Cardiac muscle cell (in vitro differentiated cells and primary cell): ENCODE measurements around the gene MANSC1. TPM values are rescaled to one million over a fixed set of nuclear protein-coding genes. Genes with fewer than 3 reads are reported as not detected.

ENCODE experiments used
- DNase-seq, 2 donors: peaks; one replicate each; pipeline versions ENCODE4 v3.0.0 to v3.0.0-alpha.2; 2010 to 2017; ENCODE audit warnings: low read depth in 1 of 2, low spot score in 1 of 2
- H3K27ac ChIP-seq: fragments of 200-600 bp; sonication (generic); 2 replicates; pipeline ENCODE4 v1.5.1; 2016
- H3K27me3 ChIP-seq: fragments of 200-600 bp; sonication (generic); 2 replicates; pipeline ENCODE4 v1.6.0; 2016; ENCODE audit warnings: control low read depth
- H3K36me3 ChIP-seq: fragments of 200-600 bp; sonication (generic); 2 replicates; pipeline ENCODE4 v1.5.1; 2016; ENCODE audit warnings: control low read depth
- H3K4me1 ChIP-seq: fragments of 200-600 bp; sonication (generic); 2 replicates; pipeline ENCODE4 v1.8.1; 2017; ENCODE audit warnings: low read depth, mild to moderate bottlenecking, mixed run types
- H3K4me3 ChIP-seq: fragments of 200-600 bp; sonication (generic); 2 replicates; pipeline ENCODE4 v1.5.1; 2016; ENCODE audit warnings: mild to moderate bottlenecking
- H3K9me3 ChIP-seq: fragments of 200-600 bp; sonication (generic); 2 replicates; pipeline ENCODE4 v1.5.1; 2017; ENCODE audit warnings: low read depth, mild to moderate bottlenecking, control low read depth
- CTCF ChIP-seq: IDR thresholded peaks from 2 replicates; pipeline ENCODE4 v1.5.1; 2012; ENCODE audit warnings: low read depth, mild to moderate bottlenecking, low read length
- polyA plus RNA-seq: library from polyadenylated mRNA; unstranded; fragments of >200 nt; fragmentation: Nextera tagmentation; extraction: Ambion mirVana; gene quantifications from 2 replicates; pipeline ENCODE4 v1.2.1, GENCODE V29; 2016
- total RNA-seq: library from RNA; depleted of rRNA; stranded (reverse); fragments of >200 nt; gene quantifications from 2 replicates; pipeline ENCODE4 v1.2.3, GENCODE V29; 2016

Gene MANSC1
- total and polyA plus RNA-seq, 2 experiments from 2014 or later: 2.6 to 7.3 TPM

DNA sequence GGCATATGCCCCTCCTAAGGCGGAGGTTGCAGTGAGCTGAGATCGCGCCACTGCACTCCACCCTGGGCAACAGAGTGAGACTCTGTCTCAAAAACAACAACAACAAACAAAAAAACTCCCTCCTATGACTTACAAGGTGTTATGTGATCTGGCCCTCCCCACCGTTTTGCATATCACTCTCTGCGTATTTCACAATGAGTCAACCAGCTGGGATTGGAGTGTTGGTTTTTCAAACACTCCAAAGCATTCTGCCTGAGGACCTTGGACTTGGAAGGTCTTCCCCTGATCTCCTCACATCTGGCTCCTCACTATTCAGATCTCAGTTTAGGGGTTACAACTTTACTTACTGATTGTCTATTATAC, 14.0 kb downstream of the MANSC1 start:
- Histone ChIP-seq H3K27me3 (no peaks in the 10 kb centered on the region), H3K36me3 (no peaks in the 10 kb centered on the region)
- no peak for TF ChIP-seq CTCF

DNA sequence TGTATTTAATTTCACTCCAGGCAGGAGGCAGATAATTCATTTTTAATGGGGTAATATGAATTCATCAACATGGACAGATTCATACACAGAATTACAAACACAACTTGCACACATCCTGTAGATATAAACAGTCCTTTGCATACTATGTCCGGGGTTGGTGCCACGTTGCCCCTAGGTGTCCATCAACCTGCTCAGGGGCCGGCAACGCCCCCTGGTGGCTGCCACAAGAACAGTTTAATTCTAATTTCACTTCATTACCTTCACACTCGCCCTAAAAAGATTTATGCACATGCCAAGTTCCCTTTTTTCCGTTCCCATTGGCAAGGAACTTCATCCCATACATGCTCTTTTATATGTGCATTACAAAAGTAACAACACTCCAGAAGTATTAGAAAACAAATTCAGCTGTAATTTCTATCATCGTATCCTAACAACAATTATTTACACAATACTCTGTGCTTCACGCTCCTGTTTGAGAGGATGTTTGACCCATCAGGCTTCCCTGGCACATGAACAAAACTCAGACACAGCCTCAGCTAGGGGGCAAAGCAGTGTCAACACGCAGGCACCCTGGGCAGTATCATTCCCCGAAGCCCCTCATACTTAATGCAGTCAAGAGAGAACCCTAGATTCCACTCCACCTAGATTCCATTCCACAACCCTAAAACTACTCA, 15.5 kb downstream of the MANSC1 start:
- DNase-seq: peak; percentile 63 to 68
- TF ChIP-seq CTCF: peak; percentile 75
- Histone ChIP-seq H3K27me3 (no peaks in the 10 kb centered on the region), H3K9me3 (no peaks in the 10 kb centered on the region), H3K36me3 (no peaks in the 10 kb centered on the region), H3K4me1 (no peaks in the 10 kb centered on the region), H3K27ac (no peak overlapping the region), H3K4me3 (no peak overlapping the region)

More for the DNA sequence above, 14.0 kb downstream of the MANSC1 start:
- H3K27ac ChIP-seq: no peak overlapping the region
- H3K4me3 ChIP-seq: no peak overlapping the region
- H3K9me3 ChIP-seq: no peaks in the 10 kb centered on the region
- H3K4me1 ChIP-seq: no peaks in the 10 kb centered on the region
- DNase-seq: peak in 1 of 2 donors; percentile 52

GRCh38 chr12:12333407-12334366, 16.4 kb downstream of the MANSC1 start:
- TF ChIP-seq CTCF: no peak
- H3K27ac ChIP-seq: no peak overlapping the region
- H3K36me3 ChIP-seq: no peaks in the 10 kb centered on the region
- H3K4me1 ChIP-seq: no peaks in the 10 kb centered on the region
- no peaks in the 10 kb centered on the region for H3K27me3 ChIP-seq
- no peak overlapping the region for H3K4me3 ChIP-seq
- H3K9me3 ChIP-seq: no peaks in the 10 kb centered on the region
- DNase-seq: peak in 1 of 2 donors; percentile 75

- TF ChIP-seq CTCF: no peak
- no peaks in the 10 kb centered on the region for H3K9me3 ChIP-seq
- H3K4me1 ChIP-seq: no peaks in the 10 kb centered on the region
- no peak overlapping the region for H3K27ac ChIP-seq
- no peaks in the 10 kb centered on the region for H3K27me3 ChIP-seq
- DNase-seq: no peak
- H3K36me3 ChIP-seq: no peaks in the 10 kb centered on the region
- no peak overlapping the region for H3K4me3 ChIP-seq
These were observed 18.1 kb downstream of the MANSC1 start for GRCh38 chr12:12331896-12332295.

- no peak overlapping the region for H3K27ac ChIP-seq
- no peaks in the 10 kb centered on the region for H3K27me3 ChIP-seq
- no peaks in the 10 kb centered on the region for H3K36me3 ChIP-seq
- no peak for TF ChIP-seq CTCF
- no peaks in the 10 kb centered on the region for H3K9me3 ChIP-seq
- DNase-seq: peak in 1 of 2 donors; percentile 14
- no peaks in the 10 kb centered on the region for H3K4me1 ChIP-seq
- H3K4me3 ChIP-seq: no peak overlapping the region
These were observed 18.7 kb downstream of the MANSC1 start for GRCh38 chr12:12331244-12331771.
